Measurements from ENCODE around the gene STMN3.

DNA sequence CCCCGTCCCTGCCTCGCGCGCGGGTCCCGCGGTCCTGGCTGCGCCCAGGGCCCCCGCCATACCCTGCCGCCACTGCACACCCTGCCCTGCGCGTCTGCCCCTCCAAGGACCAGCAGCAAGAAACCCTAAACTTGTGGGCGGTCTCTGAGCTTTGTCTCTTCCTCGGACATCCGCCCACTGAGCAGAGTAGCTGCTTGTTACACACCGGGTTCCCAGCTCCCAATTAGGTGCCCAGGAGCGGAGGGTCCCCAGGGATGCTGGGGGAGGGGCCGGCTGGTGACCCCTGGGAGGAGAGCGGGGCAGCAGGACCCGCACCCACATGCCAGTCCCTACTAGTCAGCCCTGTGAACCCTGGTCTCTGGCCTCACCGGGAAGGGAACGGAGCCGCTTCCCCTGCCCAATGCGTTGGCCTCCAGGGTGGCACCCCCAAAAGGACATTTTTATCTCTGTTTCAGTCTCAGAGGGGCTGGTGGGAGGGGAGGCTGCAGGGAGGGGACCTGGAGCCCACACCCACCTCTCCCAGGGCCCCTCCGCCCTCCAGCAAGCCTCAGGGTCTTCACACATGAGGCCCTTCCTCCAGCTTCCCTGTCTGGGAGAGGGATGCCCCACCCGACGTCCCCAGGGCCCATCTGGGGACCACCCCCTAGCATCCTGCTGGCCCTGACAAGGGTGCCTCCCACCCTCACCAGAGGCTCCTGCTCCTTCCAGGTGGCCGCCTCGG is 10.5 kb downstream of the STMN3 start:
- TF ChIP-seq EZH2phosphoT487 (IDR thresholded peaks at IDR 0.05; ENCODE audit: insufficient read depth, low read depth) (no peak), EZH2 (IDR thresholded peaks at IDR 0.05; ENCODE audit: insufficient read depth, poor library complexity, severe bottlenecking) (no peak)

Data from GM23248 (cell line).